Endothelial cell (in vitro differentiated cells): Measurements from ENCODE around the gene SP8. TPM values are rescaled to one million over a fixed set of nuclear protein-coding genes. Genes with fewer than 3 reads are reported as not detected.

Source experiments
- DNase-seq: peaks from one replicate; pipeline ENCODE4 v3.0.0; 2021; ENCODE audit warnings: low spot score
- H3K27ac Mint-ChIP-seq: one replicate; pipeline ENCODE4 v1.8.0; 2021; ENCODE audit warnings: mixed read lengths, inconsistent platforms; ENCODE audit not compliant: unreplicated experiment
- H3K27me3 Mint-ChIP-seq: one replicate; pipeline ENCODE4 v1.8.0; 2021; ENCODE audit warnings: mild to moderate bottlenecking, moderate library complexity, mixed read lengths, inconsistent platforms; ENCODE audit not compliant: unreplicated experiment
- H3K36me3 Mint-ChIP-seq: one replicate; pipeline ENCODE4 v1.8.0; 2021; ENCODE audit warnings: mild to moderate bottlenecking, low read depth, mixed read lengths, inconsistent platforms; ENCODE audit not compliant: unreplicated experiment
- H3K4me1 Mint-ChIP-seq: one replicate; pipeline ENCODE4 v1.8.0; 2021; ENCODE audit warnings: mild to moderate bottlenecking, mixed read lengths, inconsistent platforms; ENCODE audit not compliant: unreplicated experiment
- H3K4me3 Mint-ChIP-seq: one replicate; pipeline ENCODE4 v1.8.0; 2021; ENCODE audit warnings: mild to moderate bottlenecking, mixed read lengths, inconsistent platforms; ENCODE audit not compliant: unreplicated experiment
- H3K9me3 Mint-ChIP-seq: one replicate; pipeline ENCODE4 v1.8.0; 2021; ENCODE audit warnings: mixed read lengths, inconsistent platforms; ENCODE audit not compliant: unreplicated experiment
- CTCF ChIP-seq: fragments of 200-600 bp; sonication (generic); IDR thresholded peaks from one replicate; pipeline ENCODE4 v1.5.0; 2021; ENCODE audit warnings: antibody characterized with exemption; ENCODE audit not compliant: unreplicated experiment
- total RNA-seq: library from RNA; stranded (reverse); fragmentation: NEBNext Ultra II Directional; extraction: Animal tissue kit (Norgen Biotek cat#: 25700); gene quantifications from one replicate; pipeline ENCODE4 v1.2.1, GENCODE V29; 2021; ENCODE audit not compliant: unreplicated experiment

Gene SP8
- total RNA-seq, 1 donor from 2014 or later, result 0.82 TPM

DNA sequence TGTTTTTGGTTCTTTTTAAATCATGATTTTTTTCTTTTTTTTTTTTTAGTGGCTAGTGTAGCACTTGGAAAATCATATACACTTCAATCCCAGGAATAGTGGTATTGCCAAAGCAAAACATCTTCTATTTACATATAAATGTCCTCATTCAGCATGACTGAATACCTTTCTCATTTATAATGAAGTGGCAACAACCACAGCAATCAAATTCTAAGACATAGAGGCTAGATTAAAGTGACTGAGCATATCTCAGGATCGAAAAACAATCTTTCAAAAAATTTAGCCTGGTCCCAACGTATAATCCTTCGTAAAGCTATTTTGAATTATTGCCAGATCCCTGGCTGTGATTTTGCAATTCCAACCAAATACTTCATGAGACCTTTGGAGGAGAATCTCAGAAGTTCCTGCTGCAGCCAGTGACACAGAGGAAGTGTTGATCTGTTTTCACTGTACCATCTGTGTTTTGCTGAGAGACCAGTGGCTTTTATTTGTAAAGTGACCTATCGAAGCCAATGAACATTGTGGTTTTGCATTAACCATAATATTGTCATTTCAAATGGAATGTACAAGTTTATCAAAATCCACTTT lies 29.8 kb upstream of the SP8 start:
- H3K9me3 Mint-ChIP-seq, result no peaks in the 10 kb centered on the region
- no peaks in the 10 kb centered on the region for H3K36me3 Mint-ChIP-seq
- no peaks in the 10 kb centered on the region for H3K4me1 Mint-ChIP-seq
- no peak overlapping the region for H3K4me3 Mint-ChIP-seq
- H3K27me3 Mint-ChIP-seq, result peaks cover 1% of the 10 kb centered on the region
- TF ChIP-seq CTCF, result no peak
- H3K27ac Mint-ChIP-seq, result no peak overlapping the region
- no peak for DNase-seq

- Mint-ChIP-seq H3K27me3 (no peaks in the 10 kb centered on the region), H3K9me3 (no peaks in the 10 kb centered on the region), H3K36me3 (no peaks in the 10 kb centered on the region), H3K4me1 (no peaks in the 10 kb centered on the region), H3K4me3 (no peak overlapping the region), H3K27ac (no peak overlapping the region)
- DNase-seq, result no peak
- TF ChIP-seq CTCF, result no peak
Measured at GRCh38 chr7:20804345-20804744, 17.7 kb upstream of the SP8 start.

DNA sequence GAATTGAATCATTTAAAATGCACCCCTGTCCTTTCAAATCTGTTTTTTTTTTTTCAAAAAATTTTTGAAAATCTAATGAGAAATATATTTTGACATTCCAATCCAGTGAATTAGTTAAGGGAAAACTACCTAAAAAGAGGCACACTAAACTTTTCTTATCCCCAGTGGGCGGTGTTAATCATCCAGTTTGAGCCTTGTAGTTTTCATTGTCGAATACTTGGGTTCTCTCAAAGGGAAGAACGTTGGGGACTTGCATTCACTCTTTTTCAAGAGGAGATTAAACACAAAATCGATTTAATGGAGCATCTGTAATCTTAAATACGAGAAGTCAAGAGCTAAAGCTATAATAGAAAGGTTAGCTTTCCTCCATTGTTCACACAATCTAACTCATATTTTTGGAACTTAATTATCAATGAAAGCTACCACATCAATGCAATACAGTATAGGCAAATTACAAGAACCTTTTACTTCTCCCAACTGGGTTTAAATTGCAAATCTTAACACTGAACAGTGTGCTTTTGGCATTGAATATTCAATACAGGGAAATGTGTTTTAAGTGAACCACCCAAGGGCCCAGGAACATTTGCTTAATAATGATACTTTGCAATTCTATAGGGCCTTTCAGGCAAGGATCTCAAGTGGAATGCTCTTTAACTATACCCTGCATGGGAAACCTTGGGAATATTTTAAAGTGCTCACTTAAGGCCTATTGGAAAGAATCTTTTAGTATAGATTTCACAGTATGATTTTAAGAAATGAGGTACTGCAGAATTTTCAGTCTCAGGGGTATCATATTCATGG lies 13.1 kb upstream of the SP8 start:
- Mint-ChIP-seq H3K27me3 (peaks cover 16% of the 10 kb centered on the region), H3K36me3 (no peaks in the 10 kb centered on the region), H3K4me3 (no peak overlapping the region), H3K9me3 (no peaks in the 10 kb centered on the region), H3K4me1 (peaks cover 13% of the 10 kb centered on the region), H3K27ac (no peak overlapping the region)
- TF ChIP-seq CTCF, result no peak
- DNase-seq, result no peak

DNA sequence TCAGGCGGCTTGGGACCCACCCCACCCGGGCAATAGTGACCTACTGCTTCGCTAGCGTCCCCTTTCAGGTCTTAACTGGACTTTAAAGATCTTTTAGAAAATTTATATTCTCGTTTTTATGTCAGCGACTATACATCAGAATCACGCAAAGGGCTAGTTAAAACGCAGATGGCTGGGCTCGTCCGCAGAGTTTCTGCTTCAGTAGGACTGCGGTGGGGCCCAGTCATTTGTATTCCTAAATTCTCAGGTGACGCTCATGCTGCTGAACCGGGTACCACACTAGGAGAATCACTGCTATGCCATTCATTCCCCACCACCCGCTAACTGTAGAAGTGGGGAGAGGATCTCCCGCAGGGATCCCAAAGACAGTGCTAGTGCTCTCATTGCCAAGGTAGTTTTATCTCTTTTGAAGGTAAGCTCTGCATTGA lies 12.0 kb upstream of the SP8 start:
- no peak for DNase-seq
- peaks cover 21% of the 10 kb centered on the region for H3K27me3 Mint-ChIP-seq
- H3K4me1 Mint-ChIP-seq, result peaks cover 13% of the 10 kb centered on the region
- H3K4me3 Mint-ChIP-seq, result peak overlapping the region; percentile 83
- no peaks in the 10 kb centered on the region for H3K36me3 Mint-ChIP-seq
- no peak overlapping the region for H3K27ac Mint-ChIP-seq
- no peaks in the 10 kb centered on the region for H3K9me3 Mint-ChIP-seq
- TF ChIP-seq CTCF, result no peak

DNA sequence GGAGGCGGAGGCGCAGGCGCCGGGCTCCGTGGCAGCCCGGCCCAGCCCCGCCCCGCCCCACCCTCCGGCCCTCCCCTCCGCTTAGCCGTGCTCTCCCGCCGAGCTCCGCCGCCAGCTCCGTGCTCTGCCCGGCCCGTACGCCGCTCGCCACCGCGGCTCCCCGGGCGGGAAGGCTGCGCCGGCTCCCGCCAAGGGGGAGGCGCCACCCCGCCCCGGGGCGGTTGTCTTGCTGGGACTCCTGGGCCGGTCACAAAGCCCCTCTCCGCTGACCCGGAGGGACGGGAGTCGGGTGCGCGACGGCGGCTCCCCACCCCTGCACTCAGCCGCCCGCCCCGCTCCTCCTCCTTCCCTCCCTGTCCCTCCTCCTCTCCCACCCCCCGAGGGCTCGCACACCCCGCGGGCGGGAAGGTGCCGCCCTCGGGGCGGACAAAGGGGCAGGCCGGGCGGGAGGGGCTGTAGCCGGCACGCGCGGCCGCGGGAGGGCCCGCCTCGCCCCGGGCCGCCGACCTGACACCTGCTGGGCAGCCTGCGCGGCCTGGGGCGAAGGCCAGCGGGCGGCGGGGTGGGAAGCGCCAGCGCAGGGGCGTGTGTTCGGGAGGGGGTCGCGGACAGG lies 11.5 kb upstream of the SP8 start:
- DNase-seq, result no peak
- Mint-ChIP-seq H3K9me3 (no peaks in the 10 kb centered on the region), H3K27ac (no peak overlapping the region), H3K36me3 (no peaks in the 10 kb centered on the region), H3K27me3 (peaks cover 25% of the 10 kb centered on the region), H3K4me3 (no peak overlapping the region), H3K4me1 (peaks cover 16% of the 10 kb centered on the region)
- TF ChIP-seq CTCF, result no peak
